HG03439 (cell line): ENCODE results near the gene C19orf38.
A peak's percentile ranks its signal among the peaks of the same experiment; 100 is the strongest.
"Not testable (repeated sequence)": the region's sequence is repeated elsewhere in the genome, so short reads cannot be mapped to it uniquely, and the experiment has no call there.

Experiments
- ATAC-seq: cut with Tn5 transposase; IDR thresholded peaks from one replicate; pipeline ENCODE4 v1.9.1; 2021; ENCODE audit warnings: mild to moderate bottlenecking, moderate library complexity; ENCODE audit not compliant: unreplicated experiment

C19orf38 gene

DNA sequence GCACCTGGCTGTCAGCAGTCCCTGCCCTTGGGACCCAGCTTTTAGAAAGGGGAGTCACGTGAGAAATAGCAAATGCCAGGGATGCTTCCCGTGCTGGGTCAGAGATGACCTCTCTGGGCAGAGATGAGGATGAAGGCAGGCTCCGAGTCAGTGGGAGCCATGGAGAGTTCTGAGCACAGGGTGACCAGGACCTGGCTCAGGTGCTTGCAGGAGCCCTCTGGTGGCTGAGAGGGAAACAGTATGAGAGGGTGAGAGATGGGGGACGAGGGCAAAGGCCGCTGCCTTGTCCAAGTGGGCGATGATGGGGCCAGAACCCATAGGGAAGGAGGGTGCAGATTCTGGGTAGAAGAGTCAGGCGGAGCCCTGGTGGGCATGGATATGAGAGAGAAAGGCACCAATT lies 28.0 kb upstream of the C19orf38 start:
- ATAC-seq, result no peak

DNA sequence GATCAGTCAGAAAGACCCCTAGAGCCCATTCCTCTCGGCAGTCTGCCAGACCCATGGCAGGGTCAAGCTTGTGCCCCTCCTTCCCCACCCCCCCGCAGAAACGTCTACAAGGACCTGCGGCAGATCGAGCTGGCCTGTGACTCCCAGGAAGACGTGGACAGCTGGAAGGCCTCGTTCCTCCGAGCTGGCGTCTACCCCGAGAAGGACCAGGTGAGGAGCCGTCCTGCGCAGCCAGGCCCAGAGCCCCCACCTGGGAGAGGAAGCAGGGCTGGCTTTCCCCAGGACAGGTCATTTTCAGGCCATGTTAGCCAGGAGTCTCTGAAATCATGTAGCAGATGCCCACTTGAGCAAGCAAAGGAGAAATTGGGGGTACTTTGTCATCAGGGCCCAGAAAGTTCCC lies 24.5 kb upstream of the C19orf38 start:
- ATAC-seq, result no peak

DNA sequence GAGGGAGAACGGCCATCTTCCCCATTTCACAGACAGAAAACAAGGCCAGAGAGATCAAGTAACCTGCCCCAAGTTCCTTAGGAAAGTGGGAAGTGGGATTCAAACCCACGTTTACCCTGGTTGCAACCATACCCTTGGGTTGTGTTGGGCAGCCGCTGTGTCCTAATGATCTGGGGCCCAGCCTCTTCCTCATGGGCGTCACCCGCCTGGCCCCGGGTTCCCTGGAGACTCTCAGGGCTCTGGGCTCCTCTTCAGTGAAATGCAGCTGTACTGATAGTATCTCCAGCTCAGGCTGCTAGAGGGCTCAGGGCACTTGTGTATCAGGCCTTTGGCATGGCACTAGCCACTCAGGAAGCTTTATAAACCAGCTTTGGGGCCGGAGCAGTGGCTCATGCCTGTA lies 22.0 kb upstream of the C19orf38 start:
- ATAC-seq, result no peak

DNA sequence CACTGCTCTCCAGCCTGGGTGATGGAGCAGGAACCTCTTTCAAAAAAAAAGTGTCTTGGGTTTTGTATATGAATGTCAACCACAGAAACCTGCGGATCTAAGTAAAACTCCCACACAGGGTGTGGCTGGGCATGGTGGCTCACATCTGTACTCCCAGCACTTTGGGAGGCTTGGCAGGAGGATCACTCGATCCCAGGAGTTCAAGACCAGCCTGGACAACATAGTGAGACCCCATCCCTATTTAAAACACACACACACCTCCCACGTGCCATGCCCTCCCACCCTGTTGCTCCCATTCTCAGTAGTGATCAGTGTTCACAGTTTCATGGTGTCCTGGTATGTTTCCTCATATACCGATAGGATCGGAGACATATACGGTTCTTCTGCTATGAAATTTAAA lies 21.4 kb upstream of the C19orf38 start:
- ATAC-seq, result no peak

DNA sequence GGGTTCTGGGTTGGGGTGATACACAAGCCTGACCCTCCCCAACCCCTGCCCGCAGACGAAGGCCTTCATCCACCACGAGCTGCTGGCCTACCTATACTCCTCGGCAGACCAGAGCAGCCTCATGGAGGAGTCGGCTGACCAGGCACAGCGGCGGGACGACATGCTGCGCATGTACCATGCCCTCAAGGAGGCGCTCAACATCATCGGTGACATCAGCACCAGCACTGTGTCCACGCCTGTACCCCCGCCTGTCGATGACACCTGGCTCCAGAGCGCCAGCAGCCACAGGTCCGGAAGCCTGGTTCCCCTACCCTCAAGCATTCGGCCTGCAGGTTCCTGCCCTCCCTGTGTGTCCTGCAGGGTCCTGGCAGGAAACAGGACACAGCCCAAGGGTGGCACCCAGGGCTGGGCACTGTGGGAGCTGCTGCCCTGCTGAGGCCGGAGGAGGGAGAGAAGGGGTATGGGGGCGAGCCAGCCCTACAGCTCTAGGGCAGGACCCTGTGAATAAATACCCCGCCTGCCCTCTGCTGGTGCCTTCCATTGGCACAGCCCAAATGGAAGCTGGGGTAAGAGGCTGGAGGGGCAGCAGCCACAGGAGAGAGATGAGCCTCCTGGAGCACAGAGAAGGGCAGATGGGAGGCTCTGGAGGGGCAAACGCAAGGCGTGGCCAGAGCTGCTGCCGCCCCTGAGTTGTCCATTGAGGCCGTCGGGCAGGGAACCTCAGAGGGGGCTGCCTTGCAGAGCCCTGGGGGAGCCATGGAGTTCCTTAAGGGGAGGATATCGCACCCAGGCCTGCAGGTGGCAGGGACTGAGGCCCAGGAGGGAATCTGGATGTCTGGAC lies 19.0 kb upstream of the C19orf38 start:
- no peak for ATAC-seq

DNA sequence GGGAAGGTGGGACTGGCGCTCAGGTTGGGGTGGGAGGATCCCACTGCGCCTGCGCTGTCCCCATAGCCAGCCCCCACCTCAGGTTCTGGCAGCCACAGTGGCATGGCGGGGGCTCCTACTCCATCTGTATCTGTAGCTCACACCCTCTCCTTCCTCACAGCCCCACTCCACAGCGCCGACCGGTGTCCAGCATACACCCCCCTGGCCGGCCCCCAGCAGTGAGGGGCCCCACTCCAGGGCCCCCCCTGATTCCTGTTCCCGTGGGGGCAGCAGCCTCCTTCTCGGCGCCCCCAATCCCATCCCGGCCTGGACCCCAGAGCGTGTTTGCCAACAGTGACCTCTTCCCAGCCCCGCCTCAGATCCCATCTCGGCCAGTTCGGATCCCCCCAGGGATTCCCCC lies 18.2 kb upstream of the C19orf38 start:
- ATAC-seq, result no peak

DNA sequence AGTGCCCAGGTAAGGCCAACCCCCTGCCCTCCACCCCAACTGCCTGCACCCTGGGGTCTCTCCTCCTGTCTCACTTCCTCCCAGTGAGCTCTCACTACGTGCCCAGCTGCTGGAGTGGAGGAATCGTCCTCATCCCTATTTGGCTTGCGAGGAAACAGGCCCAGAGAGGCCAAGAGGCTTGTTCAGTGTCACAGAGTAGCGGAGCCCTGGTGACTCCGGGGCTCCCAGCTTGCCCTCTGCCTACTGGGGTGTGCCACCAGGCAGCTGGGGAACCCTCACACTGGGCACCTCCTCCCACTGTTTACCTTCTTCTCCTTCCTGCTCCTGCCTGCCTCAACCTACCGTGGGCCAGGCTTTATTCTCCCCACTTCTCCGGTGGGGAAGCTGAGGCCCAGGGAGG lies 17.8 kb upstream of the C19orf38 start:
- no peak for ATAC-seq

DNA sequence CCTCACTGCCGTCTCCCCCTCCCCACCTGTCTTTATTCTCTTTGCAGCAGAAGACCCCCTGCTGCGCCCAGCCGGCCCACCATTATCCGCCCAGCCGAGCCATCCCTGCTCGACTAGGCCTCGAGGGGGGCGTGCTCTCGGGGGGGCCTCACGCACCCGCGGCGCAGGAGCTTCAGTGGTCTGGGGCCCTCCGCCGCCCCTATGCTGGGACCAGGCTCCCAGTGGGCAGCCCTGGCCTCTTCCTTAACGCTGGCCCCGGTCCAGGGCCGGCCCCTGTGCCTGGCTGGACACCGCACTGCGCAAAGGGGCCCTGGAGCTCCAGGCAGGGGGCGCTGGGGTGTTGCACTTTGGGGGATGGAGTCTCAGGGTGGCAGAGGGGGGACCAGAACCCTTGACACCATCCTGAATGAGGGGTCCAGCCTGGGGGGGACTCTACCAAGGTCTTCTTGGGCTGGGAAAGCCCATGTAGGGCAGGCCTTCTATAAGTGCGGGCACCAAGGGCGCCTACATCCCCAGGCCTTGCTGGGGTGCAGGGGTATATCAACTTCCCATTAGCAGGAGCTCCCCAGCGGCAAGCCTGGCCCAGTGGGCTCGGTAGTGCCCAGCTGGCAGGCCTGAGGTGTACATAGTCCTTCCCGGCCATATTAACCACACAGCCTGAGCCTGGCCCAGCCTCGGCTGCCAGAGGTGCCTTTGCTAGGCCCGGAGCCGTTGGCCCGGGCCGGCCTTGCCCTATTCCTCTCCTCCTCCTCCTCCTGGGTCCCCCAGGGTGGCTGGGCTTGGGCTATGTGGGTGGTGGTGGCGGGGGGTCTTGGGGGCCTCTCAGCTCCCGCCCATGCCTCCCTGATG lies 17.1 kb upstream of the C19orf38 start:
- ATAC-seq, result no peak

DNA sequence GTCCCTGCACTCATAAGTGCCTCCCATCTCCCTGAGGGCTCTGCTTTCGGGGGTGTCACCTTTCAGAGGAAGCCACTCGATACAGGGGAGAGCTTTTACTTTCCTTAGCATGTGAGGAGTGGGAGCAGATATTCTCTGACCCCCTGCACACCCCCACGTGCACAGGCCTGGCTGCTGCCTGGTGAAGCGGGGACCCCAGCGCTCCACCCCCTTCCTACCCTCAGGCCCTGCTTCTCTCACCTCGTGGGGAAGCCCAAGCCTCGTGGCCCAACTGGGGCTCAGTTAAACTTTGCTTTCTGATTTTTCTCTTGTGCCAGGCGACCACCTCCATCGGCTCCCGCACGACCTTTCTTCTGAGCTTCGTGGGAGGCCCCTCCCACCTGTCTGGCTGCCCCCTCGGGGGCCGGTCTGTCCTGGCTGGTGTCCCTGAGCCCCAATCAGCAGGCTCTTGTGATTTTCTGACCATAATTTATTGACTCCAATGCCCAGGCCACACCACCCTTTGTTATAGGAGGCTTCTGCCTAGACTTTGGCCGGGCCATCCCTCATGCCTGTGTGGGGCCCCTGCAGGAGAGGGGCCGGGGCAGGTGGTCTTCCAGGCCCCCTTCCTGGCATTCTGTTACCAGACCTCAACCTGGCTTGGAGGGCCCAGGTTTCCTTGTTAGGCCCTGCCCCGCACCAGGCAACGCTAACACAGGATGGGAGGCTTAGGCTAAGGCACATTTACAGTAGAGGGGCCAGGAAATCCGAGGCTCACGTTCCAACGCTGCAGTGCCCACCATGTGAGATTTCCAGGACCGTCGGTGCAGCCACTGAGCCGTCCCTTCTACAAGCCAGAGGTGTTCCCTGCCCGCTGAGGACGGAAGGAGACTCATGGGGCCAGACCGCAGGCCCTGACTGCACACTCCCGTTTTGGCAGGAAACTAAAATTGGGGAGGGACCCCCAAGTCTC lies 16.0 kb upstream of the C19orf38 start:
- ATAC-seq, result no peak

DNA sequence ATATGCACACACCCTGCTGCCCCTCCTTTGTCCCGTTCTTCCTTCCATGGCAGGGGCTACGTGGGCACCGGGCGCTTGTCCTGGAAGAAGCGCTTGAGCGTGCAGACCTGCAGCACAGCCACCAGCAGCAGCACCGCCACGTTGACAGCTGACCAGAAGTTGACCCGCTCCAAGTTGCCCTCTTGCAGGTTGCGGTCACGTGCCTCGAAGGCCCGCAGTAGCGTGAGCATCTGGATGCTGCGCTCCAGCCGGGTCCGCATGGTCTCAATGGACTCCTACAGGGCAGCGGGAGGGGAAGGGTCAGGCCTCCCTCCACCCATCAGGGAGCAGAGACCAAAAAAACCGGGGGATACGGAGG lies 15.3 kb upstream of the C19orf38 start:
- ATAC-seq, result no peak

DNA sequence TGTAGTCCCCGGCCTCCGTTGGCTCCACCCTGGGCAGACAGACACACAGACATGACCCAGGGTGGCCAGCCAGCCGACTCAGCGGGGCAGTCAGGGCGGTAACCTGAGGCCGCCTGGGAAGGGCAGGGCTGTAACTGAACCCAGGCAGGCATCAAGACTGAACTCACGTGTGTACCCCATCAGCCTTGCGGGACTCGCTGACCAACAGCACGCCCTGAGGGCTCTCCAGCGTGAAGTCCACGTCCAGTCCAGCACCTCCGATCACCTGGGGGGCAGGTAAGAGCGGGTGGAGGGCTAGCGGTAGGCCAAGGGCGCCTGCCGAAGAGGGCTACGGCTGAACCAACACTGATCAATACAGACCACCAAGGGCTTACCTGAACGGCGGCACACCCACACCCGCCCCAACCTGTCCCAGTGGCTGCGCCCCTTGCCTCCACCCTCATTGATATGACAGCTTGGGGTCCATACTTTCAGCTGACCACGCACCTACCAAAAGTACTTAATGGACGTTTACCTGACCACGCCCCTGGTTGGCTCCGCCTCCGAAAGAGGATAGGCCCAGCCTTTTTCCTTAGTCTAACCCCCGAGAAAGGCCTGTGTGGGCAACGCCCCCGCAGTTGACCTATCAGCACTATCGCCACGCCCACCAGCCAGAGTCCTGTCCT lies 13.0 kb upstream of the C19orf38 start:
- ATAC-seq, result no peak

DNA sequence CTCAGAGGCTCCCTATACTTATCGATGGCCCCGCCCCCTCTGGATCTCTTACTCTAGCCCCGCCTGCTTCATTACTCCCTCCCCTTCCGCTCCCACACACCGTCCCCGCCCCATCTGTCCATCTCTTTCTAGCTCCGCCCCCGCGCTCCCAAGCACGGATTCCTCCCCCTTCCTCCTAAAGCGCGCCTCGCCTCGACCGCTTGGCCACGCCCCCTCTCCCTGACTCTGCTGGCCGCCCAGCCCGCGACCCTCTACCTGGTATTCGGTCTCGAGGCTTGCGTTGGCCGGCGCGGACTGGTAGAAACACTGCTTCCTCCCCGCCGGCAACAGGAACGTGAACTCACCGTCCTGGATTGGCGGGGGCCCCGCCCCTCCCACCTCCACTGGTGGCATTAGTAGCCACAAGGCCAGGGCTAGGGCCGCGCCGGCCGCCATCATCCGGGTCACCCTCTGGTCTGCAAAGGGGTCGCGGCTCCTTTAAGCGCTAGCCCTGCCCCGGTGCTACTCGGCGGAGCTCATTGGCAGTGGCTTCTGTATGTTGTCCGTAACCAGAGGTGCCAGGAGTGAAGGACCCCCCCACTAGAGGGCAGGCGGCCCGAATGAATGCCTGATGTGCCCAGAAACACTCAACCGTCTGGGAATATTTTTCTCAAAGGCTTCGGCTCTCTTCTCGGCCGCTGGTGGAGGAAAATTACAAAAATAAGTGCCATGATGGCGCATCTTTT lies 12.3 kb upstream of the C19orf38 start, which contains the start of gene TMED1:
Gene TMED1 (minus strand): TSS at position 459 of the 725 bp plus-strand sequence. CDS start 21 bp downstream, at position 438.
- peak; percentile 64 for ATAC-seq

DNA sequence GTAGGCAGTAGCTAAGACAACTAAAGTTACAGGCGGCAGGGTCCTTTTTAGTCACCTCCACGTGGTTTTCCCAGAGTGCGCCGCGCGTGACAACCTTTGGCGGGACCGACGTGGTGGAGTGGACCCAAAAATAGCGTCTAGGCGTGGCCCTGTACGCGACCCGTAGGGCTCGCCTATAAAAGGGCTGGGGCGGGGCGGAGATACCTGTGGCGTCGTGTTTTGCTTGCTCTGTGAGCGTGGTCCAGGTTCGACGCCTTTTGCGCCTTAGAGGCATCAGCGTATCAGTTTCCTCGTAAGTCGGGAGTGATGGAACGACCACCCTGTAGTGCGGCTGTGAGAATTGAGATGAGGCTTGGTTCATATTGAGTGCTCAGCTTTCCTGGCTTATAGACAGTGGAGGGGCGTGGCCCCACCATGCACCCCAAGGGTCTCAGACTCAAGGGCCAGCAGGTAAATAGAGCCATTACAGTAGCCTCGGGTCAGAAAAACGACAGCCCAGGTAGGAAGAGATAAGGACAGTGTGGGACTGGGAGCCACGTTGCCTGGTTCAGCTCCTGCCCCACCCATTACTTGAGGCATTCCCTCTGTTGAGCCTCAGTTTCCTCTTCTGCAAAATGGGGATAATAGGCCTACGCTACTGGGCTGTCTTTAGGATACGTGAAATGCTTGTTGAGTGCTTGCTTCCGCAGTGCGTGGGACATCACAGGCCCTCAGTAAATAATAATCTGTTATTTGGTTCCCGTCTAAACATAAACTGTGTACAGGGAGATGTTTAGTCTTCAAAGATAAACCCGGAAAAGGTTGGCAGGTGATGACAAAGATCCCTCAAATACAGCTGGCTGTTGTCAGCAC lies 11.5 kb upstream of the C19orf38 start:
- peak; percentile 17 for ATAC-seq

DNA sequence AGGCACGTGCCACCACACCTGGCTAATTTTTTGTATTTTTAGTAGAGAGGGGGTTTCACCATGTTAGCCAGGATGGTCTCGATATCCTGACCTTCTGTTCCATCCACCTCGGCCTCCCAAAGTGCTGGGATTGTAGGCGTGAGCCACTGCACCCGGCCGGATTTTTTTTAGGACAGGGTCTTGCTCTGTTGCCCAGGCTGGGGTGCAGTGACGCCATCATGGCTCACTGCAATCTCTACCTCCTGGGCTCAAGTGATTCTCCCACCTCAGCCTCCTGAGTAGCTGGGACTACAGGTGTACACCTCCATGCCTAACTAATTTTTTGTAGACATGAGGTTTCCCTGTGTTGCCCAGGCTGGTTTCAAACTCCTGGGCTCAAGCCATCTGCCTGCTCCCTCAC lies 10.6 kb upstream of the C19orf38 start:
- not testable (repeated sequence) for ATAC-seq

DNA sequence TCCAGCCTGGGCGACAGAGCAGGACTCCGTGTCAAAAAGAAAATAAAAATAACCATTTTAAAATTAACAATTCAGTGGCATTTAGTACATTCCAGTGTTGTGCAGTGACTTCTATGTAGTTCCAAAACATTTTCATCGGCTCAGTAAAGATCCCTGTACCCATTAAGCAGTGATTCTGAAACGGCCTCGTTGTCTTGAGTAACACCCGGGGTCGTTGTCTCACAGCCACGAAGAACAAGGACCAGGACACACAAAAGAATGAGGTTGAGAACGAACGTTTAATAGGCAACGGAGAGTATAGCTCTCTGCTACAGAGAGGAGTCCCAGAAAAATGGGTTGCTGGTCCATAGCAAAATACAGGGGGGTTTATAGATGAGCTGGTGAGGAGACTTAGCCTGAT lies 9.8 kb upstream of the C19orf38 start:
- ATAC-seq, result no peak

DNA sequence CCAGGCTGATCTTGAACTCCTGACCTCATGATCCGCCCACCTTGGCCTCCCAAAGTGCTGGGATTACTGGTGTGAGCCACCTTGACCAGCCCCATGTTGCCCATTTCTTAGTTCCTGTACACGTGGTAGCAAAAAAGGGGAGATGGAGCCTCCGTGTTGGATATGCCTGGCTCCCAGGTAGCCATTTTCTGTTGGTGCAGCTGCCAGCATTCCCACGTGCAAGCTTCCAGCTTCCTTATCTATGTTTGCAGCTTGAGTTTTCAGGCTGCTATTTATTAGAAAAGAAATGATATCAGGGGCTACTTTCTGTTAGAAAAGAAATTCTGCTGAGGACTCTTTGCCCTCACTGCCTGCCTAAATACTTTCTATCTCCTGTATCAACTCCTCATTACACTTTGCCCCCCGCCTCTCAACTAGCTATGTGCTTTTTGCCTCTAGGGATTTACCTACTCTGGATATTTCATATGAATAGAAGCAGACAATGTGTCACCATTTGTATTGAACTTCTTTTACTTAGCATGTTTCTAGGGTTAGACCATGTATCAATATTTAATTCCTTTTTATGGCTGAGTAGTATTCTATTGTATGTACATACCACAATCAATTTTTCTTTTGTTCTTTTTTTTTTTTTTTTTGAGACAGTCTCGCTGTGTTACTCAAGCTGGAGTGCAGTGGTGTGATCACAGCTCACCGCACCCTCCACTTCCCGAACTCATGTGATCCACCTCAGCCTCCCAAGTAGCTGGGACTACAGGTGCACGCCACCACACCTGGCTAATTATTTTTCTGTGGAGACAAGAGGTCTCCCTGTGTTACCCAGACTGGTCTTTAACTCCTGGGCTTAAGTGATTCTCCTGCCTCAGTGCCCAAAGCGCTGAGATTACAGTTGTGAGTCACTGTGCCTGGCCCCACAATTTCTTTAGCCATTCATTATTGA lies 8.8 kb upstream of the C19orf38 start:
- ATAC-seq, result no peak

DNA sequence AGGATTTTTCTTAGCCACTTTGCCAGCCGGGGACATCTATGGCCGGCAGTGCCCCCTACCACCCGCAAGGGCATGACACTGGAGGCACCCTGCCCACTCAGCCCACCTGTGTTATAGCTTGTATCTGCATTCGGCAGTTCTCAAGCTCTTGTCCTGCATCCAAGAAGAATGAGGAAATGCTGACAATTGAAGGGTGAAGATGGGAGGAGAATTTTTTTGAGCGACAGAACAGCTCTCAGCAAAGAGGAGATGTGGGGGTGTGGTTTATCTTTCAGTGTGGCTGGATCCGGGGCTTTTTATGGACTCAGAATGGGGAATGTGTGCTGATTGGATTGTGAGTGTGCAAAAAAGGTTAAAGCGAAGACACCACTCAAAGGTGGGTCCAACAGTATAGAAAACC lies 5.4 kb upstream of the C19orf38 start:
- no peak for ATAC-seq
